ENCODE results near the gene CENPX. TPM values are rescaled to one million over a fixed set of nuclear protein-coding genes. Genes with fewer than 3 reads are reported as not detected.
A peak's percentile ranks its signal among the peaks of the same experiment; 100 is the strongest.

Gene CENPX
- total and polyA plus RNA-seq, 2 of the 13 experiments (the other 11 are each of a cell fraction or from before 2014, with no cell fraction given) = 92.7 to 170 TPM

DNA sequence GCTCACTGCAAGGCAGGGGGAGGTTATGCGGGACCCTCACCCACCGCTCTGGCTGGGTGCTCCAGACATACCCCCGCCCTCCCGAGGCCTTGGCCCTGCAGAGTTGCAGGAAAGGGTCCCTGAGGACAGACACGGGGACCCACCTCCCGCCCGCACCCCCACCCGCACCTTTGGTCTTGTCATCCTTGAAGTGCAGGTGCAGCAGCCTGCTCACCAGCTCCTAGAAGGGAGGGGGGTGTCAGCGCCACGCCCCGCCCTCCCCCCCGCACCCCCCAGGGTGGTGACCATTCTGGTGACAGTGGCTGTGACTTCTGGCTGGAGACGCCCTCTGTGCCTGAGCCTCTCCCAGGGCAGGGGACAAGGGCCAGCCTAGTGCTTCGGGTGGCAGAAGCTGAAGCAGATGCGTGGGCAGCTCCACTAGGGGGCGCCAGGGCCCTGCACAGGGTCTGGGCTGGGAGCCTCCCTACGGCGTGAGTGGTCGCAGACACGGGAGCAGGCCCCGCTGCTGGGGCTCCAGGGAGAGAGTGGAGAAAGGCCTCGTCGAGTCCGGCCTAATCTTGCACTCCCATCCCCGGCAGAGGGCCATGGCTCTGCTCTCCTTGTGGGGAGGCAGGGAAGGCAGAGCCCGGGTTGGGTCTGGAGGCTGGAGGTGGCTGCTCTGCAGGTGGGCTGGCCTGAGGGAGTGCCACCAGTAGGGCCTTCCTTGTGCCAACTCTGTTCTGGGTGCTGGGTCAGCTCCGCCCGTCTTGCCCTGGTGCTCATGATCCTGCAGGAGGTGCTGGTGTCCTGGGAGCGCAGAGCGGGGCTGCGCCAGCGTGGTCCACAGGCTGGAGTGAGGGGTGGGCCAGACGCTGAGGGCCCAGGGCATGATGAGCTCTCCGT is 2.7 kb downstream of the CENPX start (continued):
- TF ChIP-seq, protein P1, sequence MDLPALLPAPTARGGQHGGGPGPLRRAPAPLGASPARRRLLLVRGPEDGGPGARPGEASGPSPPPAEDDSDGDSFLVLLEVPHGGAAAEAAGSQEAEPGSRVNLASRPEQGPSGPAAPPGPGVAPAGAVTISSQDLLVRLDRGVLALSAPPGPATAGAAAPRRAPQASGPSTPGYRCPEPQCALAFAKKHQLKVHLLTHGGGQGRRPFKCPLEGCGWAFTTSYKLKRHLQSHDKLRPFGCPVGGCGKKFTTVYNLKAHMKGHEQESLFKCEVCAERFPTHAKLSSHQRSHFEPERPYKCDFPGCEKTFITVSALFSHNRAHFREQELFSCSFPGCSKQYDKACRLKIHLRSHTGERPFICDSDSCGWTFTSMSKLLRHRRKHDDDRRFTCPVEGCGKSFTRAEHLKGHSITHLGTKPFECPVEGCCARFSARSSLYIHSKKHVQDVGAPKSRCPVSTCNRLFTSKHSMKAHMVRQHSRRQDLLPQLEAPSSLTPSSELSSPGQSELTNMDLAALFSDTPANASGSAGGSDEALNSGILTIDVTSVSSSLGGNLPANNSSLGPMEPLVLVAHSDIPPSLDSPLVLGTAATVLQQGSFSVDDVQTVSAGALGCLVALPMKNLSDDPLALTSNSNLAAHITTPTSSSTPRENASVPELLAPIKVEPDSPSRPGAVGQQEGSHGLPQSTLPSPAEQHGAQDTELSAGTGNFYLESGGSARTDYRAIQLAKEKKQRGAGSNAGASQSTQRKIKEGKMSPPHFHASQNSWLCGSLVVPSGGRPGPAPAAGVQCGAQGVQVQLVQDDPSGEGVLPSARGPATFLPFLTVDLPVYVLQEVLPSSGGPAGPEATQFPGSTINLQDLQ (CRISPR knock-in tag; IDR thresholded peaks at IDR 0.05) = no peak; the same call in 1 of the 2 replicates
- peak; percentile 84 for TF ChIP-seq MYC (CRISPR knock-in tag; IDR thresholded peaks at IDR 0.05; ENCODE audit: borderline replicate concordance)
- TF ChIP-seq SRSF4 (IDR thresholded peaks at IDR 0.05; ENCODE audit: low read depth, low read length, poor library complexity, severe bottlenecking) = no peak
- TF ChIP-seq ZFP41 (CRISPR knock-in tag; IDR thresholded peaks at IDR 0.05; ENCODE audit: borderline replicate concordance) = no peak
- no peak for TF ChIP-seq MTF1 (CRISPR knock-in tag; IDR thresholded peaks at IDR 0.05)
- 0 out of 2 replicates have a peak, but pooled peaks have one; percentile 30 for TF ChIP-seq REXO4 (CRISPR knock-in tag; IDR thresholded peaks at IDR 0.05; ENCODE audit: borderline replicate concordance)
- TF ChIP-seq KLF16 (CRISPR knock-in tag; IDR thresholded peaks at IDR 0.05) = peak in 1 of 2 experiments; percentile 35; a peak in 1 of 4 replicates
- peak; percentile 67; the same call in 1 of the 2 replicates for TF ChIP-seq KAT7 (CRISPR knock-in tag; IDR thresholded peaks at IDR 0.05; ENCODE audit: borderline replicate concordance)
- TF ChIP-seq ATF1 (CRISPR knock-in tag; IDR thresholded peaks at IDR 0.05) = no peak
- TF ChIP-seq ZNF816 (CRISPR knock-in tag; IDR thresholded peaks at IDR 0.05; ENCODE audit: borderline replicate concordance) = no peak
- no peak for TF ChIP-seq HIVEP1 (CRISPR knock-in tag; IDR thresholded peaks at IDR 0.05)
- TF ChIP-seq, protein P2, sequence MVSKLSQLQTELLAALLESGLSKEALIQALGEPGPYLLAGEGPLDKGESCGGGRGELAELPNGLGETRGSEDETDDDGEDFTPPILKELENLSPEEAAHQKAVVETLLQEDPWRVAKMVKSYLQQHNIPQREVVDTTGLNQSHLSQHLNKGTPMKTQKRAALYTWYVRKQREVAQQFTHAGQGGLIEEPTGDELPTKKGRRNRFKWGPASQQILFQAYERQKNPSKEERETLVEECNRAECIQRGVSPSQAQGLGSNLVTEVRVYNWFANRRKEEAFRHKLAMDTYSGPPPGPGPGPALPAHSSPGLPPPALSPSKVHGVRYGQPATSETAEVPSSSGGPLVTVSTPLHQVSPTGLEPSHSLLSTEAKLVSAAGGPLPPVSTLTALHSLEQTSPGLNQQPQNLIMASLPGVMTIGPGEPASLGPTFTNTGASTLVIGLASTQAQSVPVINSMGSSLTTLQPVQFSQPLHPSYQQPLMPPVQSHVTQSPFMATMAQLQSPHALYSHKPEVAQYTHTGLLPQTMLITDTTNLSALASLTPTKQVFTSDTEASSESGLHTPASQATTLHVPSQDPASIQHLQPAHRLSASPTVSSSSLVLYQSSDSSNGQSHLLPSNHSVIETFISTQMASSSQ (IDR thresholded peaks at IDR 0.05; ENCODE audit: low read depth) = no peak
- TF ChIP-seq, protein P2 (CRISPR knock-in tag; IDR thresholded peaks at IDR 0.05; ENCODE audit: borderline replicate concordance) = 0 out of 2 replicates have a peak, but pooled peaks have one; percentile 15
- TF ChIP-seq RXRA (CRISPR knock-in tag; IDR thresholded peaks at IDR 0.05) = 0 out of 2 replicates have a peak, but pooled peaks have one; percentile 56
- no peak for TF ChIP-seq ETV6 (CRISPR knock-in tag; conservative IDR thresholded peaks at IDR 0.05)
- no peak for TF ChIP-seq ATRX (CRISPR knock-in tag; IDR thresholded peaks at IDR 0.05; ENCODE audit: borderline replicate concordance)
- no peak for TF ChIP-seq ADNP (CRISPR knock-in tag; IDR thresholded peaks at IDR 0.05)
- TF ChIP-seq THYN1 (CRISPR knock-in tag; IDR thresholded peaks at IDR 0.05; ENCODE audit: borderline replicate concordance, low read depth) = no peak
- TF ChIP-seq HCFC1 (IDR thresholded peaks at IDR 0.05; ENCODE audit: low read depth, low read length) = no peak
- TF ChIP-seq SMAD3 (CRISPR knock-in tag; IDR thresholded peaks at IDR 0.05) = no peak
- TF ChIP-seq, protein P3, sequence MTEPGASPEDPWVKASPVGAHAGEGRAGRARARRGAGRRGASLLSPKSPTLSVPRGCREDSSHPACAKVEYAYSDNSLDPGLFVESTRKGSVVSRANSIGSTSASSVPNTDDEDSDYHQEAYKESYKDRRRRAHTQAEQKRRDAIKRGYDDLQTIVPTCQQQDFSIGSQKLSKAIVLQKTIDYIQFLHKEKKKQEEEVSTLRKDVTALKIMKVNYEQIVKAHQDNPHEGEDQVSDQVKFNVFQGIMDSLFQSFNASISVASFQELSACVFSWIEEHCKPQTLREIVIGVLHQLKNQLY (CRISPR knock-in tag; IDR thresholded peaks at IDR 0.05) = no peak

Data from HepG2 (cell line).